Neutrophil (primary cell): ENCODE results near the gene ZFAND2B.

Experiments
- H3K27ac ChIP-seq: fragments of 200-600 bp; sonication (generic); 2 replicates; pipeline ENCODE4 v1.5.1; 2016; ENCODE audit warnings: mild to moderate bottlenecking, moderate library complexity
- H3K27me3 ChIP-seq: fragments of 200-600 bp; sonication (generic); 2 replicates; pipeline ENCODE4 v1.6.0; 2016; ENCODE audit warnings: mild to moderate bottlenecking
- H3K36me3 ChIP-seq: fragments of 200-600 bp; sonication (generic); 2 replicates; pipeline ENCODE4 v1.5.1; 2017
- H3K4me1 ChIP-seq, 2 experiments: fragments of 200-600 bp in 1 of 2; sonication (generic) in 1 of 2; 1 replicate in 1 of 2; 2 replicates in 1 of 2; pipeline versions ENCODE4 v1.5.1 to v1.6.1; 2013 to 2016; ENCODE audit warnings: low read depth in 1 of 2, low read length in 1 of 2, mild to moderate bottlenecking in 1 of 2, moderate library complexity in 1 of 2; ENCODE audit not compliant: control insufficient read depth in 1 of 2, insufficient read depth in 1 of 2
- H3K4me3 ChIP-seq, 2 experiments: fragments of 200-600 bp in 1 of 2; sonication (generic) in 1 of 2; 1 replicate in 1 of 2; 2 replicates in 1 of 2; pipeline ENCODE4 v1.5.1; 2013 to 2016; ENCODE audit warnings: low read depth in 1 of 2, low read length in 1 of 2, mild to moderate bottlenecking in 1 of 2, moderate library complexity in 1 of 2
- H3K9me3 ChIP-seq: fragments of 200-600 bp; sonication (generic); 2 replicates; pipeline ENCODE4 v1.5.1; 2016
- CTCF ChIP-seq: fragments of 200-600 bp; sonication (generic); IDR thresholded peaks from 2 replicates; pipeline ENCODE4 v1.5.1; 2016; ENCODE audit warnings: antibody characterized with exemption

ZFAND2B gene

DNA sequence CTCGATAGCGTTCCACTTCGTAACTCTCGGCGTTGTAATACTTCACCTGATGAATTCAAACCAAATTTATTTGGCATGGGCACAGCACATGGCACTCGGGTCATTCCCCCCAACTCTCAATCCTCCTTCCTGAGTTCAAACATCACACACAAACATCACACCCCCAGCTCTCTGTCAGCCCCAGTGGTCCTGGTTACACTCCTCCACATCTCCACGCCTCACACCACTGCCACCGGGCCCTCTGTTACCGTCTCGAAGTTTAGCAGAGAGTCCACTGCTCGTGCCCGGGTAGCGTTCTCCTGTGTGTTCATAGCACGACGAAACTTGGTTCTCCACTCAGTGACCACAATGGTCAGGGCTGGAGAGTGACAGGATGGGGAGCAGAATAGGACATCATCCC is 7.6 kb downstream of the ZFAND2B start:
- Histone ChIP-seq H3K27ac (no peak overlapping the region), H3K9me3 (no peaks in the 10 kb centered on the region), H3K4me3 (no peak overlapping the region), H3K36me3 (peaks cover 38% of the 10 kb centered on the region), H3K27me3 (peaks cover 15% of the 10 kb centered on the region), H3K4me1 (peaks cover 45 to 54% of the 10 kb centered on the region in 2 experiments)
- no peak for TF ChIP-seq CTCF

DNA sequence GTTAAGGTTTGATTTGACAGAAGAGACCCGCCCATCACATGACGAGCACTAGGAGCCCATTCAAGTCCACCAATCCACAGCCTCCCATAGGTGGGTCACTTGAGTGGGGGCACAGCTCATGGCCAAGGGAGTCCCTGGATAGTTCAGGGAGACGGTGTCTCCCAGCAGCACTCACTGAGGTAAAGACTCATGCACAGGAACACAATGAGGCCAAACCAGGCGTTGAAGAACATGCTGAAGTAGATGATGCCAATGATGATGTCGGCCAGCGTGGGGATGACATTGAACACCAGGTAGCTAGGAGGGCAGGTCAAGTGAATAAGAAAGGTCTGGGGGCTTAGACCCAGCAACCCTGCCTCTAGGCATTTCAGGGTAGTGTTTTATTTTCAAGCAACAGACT is 8.2 kb downstream of the ZFAND2B start:
- peaks cover 21% of the 10 kb centered on the region for H3K27me3 ChIP-seq
- peaks cover 45 to 54% of the 10 kb centered on the region in 2 experiments for H3K4me1 ChIP-seq
- H3K27ac ChIP-seq = no peak overlapping the region
- H3K36me3 ChIP-seq = peaks cover 39% of the 10 kb centered on the region
- TF ChIP-seq CTCF = no peak
- H3K9me3 ChIP-seq = no peaks in the 10 kb centered on the region
- H3K4me3 ChIP-seq = no peak overlapping the region

- no peak for TF ChIP-seq CTCF
- Histone ChIP-seq H3K27me3 (peaks cover 29% of the 10 kb centered on the region), H3K9me3 (no peaks in the 10 kb centered on the region), H3K4me3 (no peak overlapping the region), H3K27ac (no peak overlapping the region), H3K36me3 (peaks cover 44% of the 10 kb centered on the region), H3K4me1 (peaks cover 45 to 52% of the 10 kb centered on the region in 2 experiments)
Measured at GRCh38 chr2:219215871-219216534, 9.4 kb downstream of the ZFAND2B start.

DNA sequence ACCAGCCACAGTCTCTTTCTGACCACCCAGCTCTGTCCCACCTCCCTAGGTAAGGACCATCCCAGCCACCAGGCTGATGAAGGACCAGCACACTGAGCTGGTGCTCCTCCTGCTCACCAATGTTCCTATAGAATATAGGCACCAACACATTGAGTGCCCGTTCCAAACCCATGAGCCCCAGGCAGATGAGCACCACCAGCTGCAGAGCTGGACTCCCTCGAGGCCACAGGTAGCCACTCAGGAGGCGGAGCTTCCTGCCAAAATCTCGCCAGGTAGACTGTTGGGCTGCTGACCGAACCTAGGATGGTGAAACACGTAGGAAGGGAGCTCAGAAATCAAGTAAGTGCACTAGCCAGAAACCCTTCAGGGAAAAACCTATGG is 9.9 kb downstream of the ZFAND2B start:
- Histone ChIP-seq H3K9me3 (no peaks in the 10 kb centered on the region), H3K4me3 (no peak overlapping the region), H3K27ac (no peak overlapping the region), H3K4me1 (peaks cover 45 to 50% of the 10 kb centered on the region in 2 experiments), H3K36me3 (peaks cover 50% of the 10 kb centered on the region), H3K27me3 (peaks cover 29% of the 10 kb centered on the region)
- no peak for TF ChIP-seq CTCF

- H3K4me1 ChIP-seq = peaks cover 44 to 46% of the 10 kb centered on the region in 2 experiments
- H3K36me3 ChIP-seq = peaks cover 58% of the 10 kb centered on the region
- no peak for TF ChIP-seq CTCF
Measured at GRCh38 chr2:219218217-219218731, 11.7 kb downstream of the ZFAND2B start.

More at GRCh38 chr2:219218217-219218731, 11.7 kb downstream of the ZFAND2B start:
- Histone ChIP-seq H3K4me3 (peak overlapping the region; percentile 84 to 89), H3K27me3 (peaks cover 29% of the 10 kb centered on the region), H3K9me3 (no peaks in the 10 kb centered on the region), H3K27ac (peak overlapping the region; percentile 69)
